Colonic mucosa (tissue), 4 donors: ENCODE results near the gene MMP25. TPM values are rescaled to one million over a fixed set of nuclear protein-coding genes. Genes with fewer than 3 reads are reported as not detected.

ENCODE experiments used
- DNase-seq: peaks from one replicate; pipeline ENCODE4 v3.0.0-alpha.2; 2020
- H3K27ac ChIP-seq: fragments of 200-600 bp; one replicate; pipeline ENCODE4 v1.8.0; 2021
- H3K27me3 ChIP-seq: fragments of 200-600 bp; one replicate; pipeline ENCODE4 v1.8.0; 2021
- H3K36me3 ChIP-seq: fragments of 200-600 bp; one replicate; pipeline ENCODE4 v1.8.0; 2021
- H3K4me1 ChIP-seq: fragments of 200-600 bp; one replicate; pipeline ENCODE4 v1.8.0; 2021; ENCODE audit warnings: mild to moderate bottlenecking
- H3K4me3 ChIP-seq: fragments of 200-600 bp; one replicate; pipeline ENCODE4 v1.8.0; 2021
- H3K9ac ChIP-seq, 2 donors: one replicate each; pipeline ENCODE4 v1.7.0; 2013; ENCODE audit warnings: control low read depth in 2 of 2, low read depth in 2 of 2, low read length in 2 of 2
- H3K9me3 ChIP-seq: fragments of 200-600 bp; one replicate; pipeline ENCODE4 v1.8.0; 2021
- CTCF ChIP-seq: fragments of 200-600 bp; IDR thresholded peaks from one replicate; pipeline ENCODE4 v1.8.0; 2022; ENCODE audit warnings: antibody characterized with exemption, mild to moderate bottlenecking
- intact Hi-C: fragments of 100-400 bp; cut with DNase I; formaldehyde crosslinking; loops from one replicate; pipeline ENCODE4 v1.14.1; 2022
- total RNA-seq, 2 donors: library from RNA; stranded (reverse); fragmentation: NEBNext Ultra II Directional in 1 of 2; extraction: Animal tissue kit (Norgen Biotek cat#: 25700) in 1 of 2; gene quantifications; one replicate each; pipeline ENCODE4 v1.2.1, GENCODE V29; 2021
- donor health status: healthy.
- donor health status: DM: no; HTN: no; CAD: no.
- donor health status: DM: no; HTN: no; CAD: no.

The MMP25 gene
- total RNA-seq, 2 donors from 2014 or later, result 0.44 to 0.88 TPM

GRCh38 chr16:3088925-3089716 lies 42.8 kb downstream of the MMP25 start:
- Histone ChIP-seq H3K36me3 (no peaks in the 10 kb centered on the region), H3K9me3 (no peaks in the 10 kb centered on the region), H3K4me3 (no peak overlapping the region), H3K4me1 (no peaks in the 10 kb centered on the region), H3K27me3 (no peaks in the 10 kb centered on the region), H3K9ac (no peak overlapping the region), H3K27ac (no peak overlapping the region)
- intact Hi-C loops, result no loop called here
- no peak for TF ChIP-seq CTCF
- DNase-seq, result no peak

GRCh38 chr16:3089717-3090592 lies 43.6 kb downstream of the MMP25 start:
- no peak for TF ChIP-seq CTCF
- Histone ChIP-seq H3K27ac (no peak overlapping the region), H3K36me3 (no peaks in the 10 kb centered on the region), H3K4me3 (no peak overlapping the region), H3K4me1 (no peaks in the 10 kb centered on the region), H3K9ac (no peak overlapping the region), H3K27me3 (no peaks in the 10 kb centered on the region), H3K9me3 (no peaks in the 10 kb centered on the region)
- intact Hi-C loops, result no loop called here
- no peak for DNase-seq

GRCh38 chr16:3091551-3091950 lies 45.2 kb downstream of the MMP25 start:
- Histone ChIP-seq H3K27ac (no peak overlapping the region), H3K9ac (no peak overlapping the region), H3K4me1 (no peaks in the 10 kb centered on the region), H3K4me3 (no peak overlapping the region), H3K27me3 (no peaks in the 10 kb centered on the region), H3K9me3 (no peaks in the 10 kb centered on the region), H3K36me3 (no peaks in the 10 kb centered on the region)
- no peak for TF ChIP-seq CTCF
- no peak for DNase-seq
- intact Hi-C loops, result no loop called here

GRCh38 chr16:3092501-3092941 lies 46.2 kb downstream of the MMP25 start:
- intact Hi-C loops, result no loop called here
- no peaks in the 10 kb centered on the region for H3K4me1 ChIP-seq
- no peaks in the 10 kb centered on the region for H3K27me3 ChIP-seq
- no peaks in the 10 kb centered on the region for H3K9me3 ChIP-seq
- H3K36me3 ChIP-seq, result no peaks in the 10 kb centered on the region
- DNase-seq, result no peak
- H3K9ac ChIP-seq, result no peak overlapping the region
- no peak overlapping the region for H3K4me3 ChIP-seq
- no peak overlapping the region for H3K27ac ChIP-seq
- no peak for TF ChIP-seq CTCF

GRCh38 chr16:3094289-3095027 lies 48.1 kb downstream of the MMP25 start:
- Histone ChIP-seq H3K27me3 (no peaks in the 10 kb centered on the region), H3K36me3 (no peaks in the 10 kb centered on the region), H3K9me3 (no peaks in the 10 kb centered on the region), H3K27ac (no peak overlapping the region), H3K4me1 (no peaks in the 10 kb centered on the region), H3K9ac (no peak overlapping the region), H3K4me3 (no peak overlapping the region)
- peak; percentile 67 for DNase-seq
- intact Hi-C loops, result no loop called here
- peak; percentile 36 for TF ChIP-seq CTCF
